OCI-LY3 (cell line): ENCODE data around the gene CHCHD4.

Source experiments
- H2AFZ ChIP-seq: fragments of 200-600, 300-600 bp; shearing (Covaris generic); 2 replicates; pipeline ENCODE4 v1.6.0; 2014; ENCODE audit warnings: antibody characterized with exemption, low read depth, low read length
- H3K27ac ChIP-seq: fragments of 200-600, 300-600 bp; sonication (generic); 2 replicates; pipeline ENCODE4 v1.5.1; 2014; ENCODE audit warnings: mild to moderate bottlenecking, low read length, moderate library complexity, mixed read lengths
- H3K27me3 ChIP-seq: fragments of 200-600, 300-600 bp; sonication (generic); 2 replicates; pipeline ENCODE4 v1.6.1; 2014; ENCODE audit warnings: low read depth, low read length, mixed read lengths
- H3K36me3 ChIP-seq: fragments of 200-600, 300-600 bp; sonication (generic); replicated peaks from 2 replicates; pipeline ENCODE3; 2014; ENCODE audit warnings: low read depth, low read length, mixed read lengths
- H3K4me1 ChIP-seq: fragments of 300-600, 200-600 bp; sonication (generic); 2 replicates; pipeline ENCODE4 v1.6.1; 2014; ENCODE audit warnings: low read length, mixed read lengths
- H3K4me2 ChIP-seq: fragments of 200-600, 300-600 bp; sonication (generic); 2 replicates; pipeline ENCODE4 v1.6.1; 2014; ENCODE audit warnings: low read length, mixed read lengths
- H3K4me3 ChIP-seq: fragments of 300-600, 200-600 bp; sonication (generic); 2 replicates; pipeline ENCODE4 v1.5.1; 2014; ENCODE audit warnings: antibody characterized with exemption, mild to moderate bottlenecking, low read length, moderate library complexity
- H3K79me2 ChIP-seq: fragments of 300-600, 200-600 bp; shearing (Covaris generic); 2 replicates; pipeline ENCODE4 v1.6.1; 2014; ENCODE audit warnings: mild to moderate bottlenecking, low read length, mixed read lengths
- H3K9ac ChIP-seq: fragments of 300-600, 200-600 bp; shearing (Covaris generic); 2 replicates; pipeline ENCODE4 v1.6.0; 2014; ENCODE audit warnings: mild to moderate bottlenecking, low read length, moderate library complexity
- H3K9me3 ChIP-seq: fragments of 200-600, 300-600 bp; shearing (Covaris generic); 2 replicates; pipeline ENCODE4 v1.6.1; 2014; ENCODE audit warnings: low read length, mixed read lengths; ENCODE audit not compliant: insufficient read depth
- H4K20me1 ChIP-seq: fragments of 200-600, 300-600 bp; sonication (generic); 2 replicates; pipeline ENCODE4 v1.6.1; 2016; ENCODE audit warnings: low read length, mixed read lengths; ENCODE audit not compliant: insufficient read depth
- CTCF ChIP-seq: fragments of 200-600, 300-600 bp; sonication (generic); IDR thresholded peaks from 2 replicates; pipeline ENCODE4 v1.5.1; 2014; ENCODE audit warnings: antibody characterized with exemption, low read length, low read depth
- EZH2phosphoT487 ChIP-seq: fragments of 200-600 bp; shearing (Covaris generic); IDR thresholded peaks from 2 replicates; pipeline ENCODE4 v1.6.1; 2018; ENCODE audit warnings: antibody characterized with exemption, mixed run types, low read depth

CHCHD4 gene

GRCh38 chr3:14134291-14134690, 9.6 kb upstream of the CHCHD4 start:
- H3K4me1 ChIP-seq = no peaks in the 10 kb centered on the region
- no peak for TF ChIP-seq EZH2phosphoT487
- TF ChIP-seq CTCF = no peak
- no peak overlapping the region for H3K4me2 ChIP-seq
- no peaks in the 10 kb centered on the region for H3K9me3 ChIP-seq
- no peaks in the 10 kb centered on the region for H4K20me1 ChIP-seq
- H3K4me3 ChIP-seq = no peak overlapping the region
- H3K27me3 ChIP-seq = no peaks in the 10 kb centered on the region
- peaks cover 4% of the 10 kb centered on the region; the same call in 1 of the 2 replicates for H3K79me2 ChIP-seq
- H3K36me3 ChIP-seq = peaks cover 83% of the 10 kb centered on the region
- no peak overlapping the region for H2AFZ ChIP-seq
- no peak overlapping the region for H3K27ac ChIP-seq
- H3K9ac ChIP-seq = no peak overlapping the region

- Histone ChIP-seq H3K27me3 (no peaks in the 10 kb centered on the region), H3K79me2 (peaks cover 6% of the 10 kb centered on the region), H3K4me2 (no peak overlapping the region), H3K9me3 (no peaks in the 10 kb centered on the region), H3K9ac (no peak overlapping the region), H3K4me1 (no peaks in the 10 kb centered on the region), H4K20me1 (no peaks in the 10 kb centered on the region), H3K27ac (no peak overlapping the region), H3K4me3 (no peak overlapping the region), H3K36me3 (peaks cover 83% of the 10 kb centered on the region), H2AFZ (no peak overlapping the region)
- TF ChIP-seq EZH2phosphoT487 = no peak
- no peak for TF ChIP-seq CTCF
These were observed 9.2 kb upstream of the CHCHD4 start for GRCh38 chr3:14133876-14134275.

GRCh38 chr3:14133188-14133800, 8.6 kb upstream of the CHCHD4 start:
- H3K36me3 ChIP-seq = peaks cover 84% of the 10 kb centered on the region

GRCh38 chr3:14132689-14133088, 8.0 kb upstream of the CHCHD4 start:
- no peak overlapping the region for H3K27ac ChIP-seq
- peaks cover 84% of the 10 kb centered on the region for H3K36me3 ChIP-seq
- no peak overlapping the region for H3K4me3 ChIP-seq
- no peaks in the 10 kb centered on the region for H3K27me3 ChIP-seq
- no peaks in the 10 kb centered on the region for H3K4me1 ChIP-seq
- peaks cover 18% of the 10 kb centered on the region for H3K79me2 ChIP-seq
- 0 out of 2 replicates have a peak, but pooled peaks cover 7% of the 10 kb centered on the region for H4K20me1 ChIP-seq
- H3K9me3 ChIP-seq = no peaks in the 10 kb centered on the region
- no peak overlapping the region for H2AFZ ChIP-seq
- no peak overlapping the region for H3K4me2 ChIP-seq
- TF ChIP-seq EZH2phosphoT487 (no peak), CTCF (no peak)
- no peak overlapping the region for H3K9ac ChIP-seq

More at GRCh38 chr3:14133188-14133800, 8.6 kb upstream of the CHCHD4 start:
- no peaks in the 10 kb centered on the region for H3K27me3 ChIP-seq
- H3K27ac ChIP-seq = no peak overlapping the region
- peaks cover 12% of the 10 kb centered on the region for H3K79me2 ChIP-seq
- no peak for TF ChIP-seq CTCF
- no peak for TF ChIP-seq EZH2phosphoT487
- 0 out of 2 replicates have a peak, but pooled peaks cover 5% of the 10 kb centered on the region for H4K20me1 ChIP-seq
- no peaks in the 10 kb centered on the region for H3K4me1 ChIP-seq
- H3K9ac ChIP-seq = no peak overlapping the region
- no peak overlapping the region for H3K4me2 ChIP-seq
- H3K4me3 ChIP-seq = no peak overlapping the region
- H3K9me3 ChIP-seq = no peaks in the 10 kb centered on the region
- no peak overlapping the region for H2AFZ ChIP-seq
